Keratinocyte (primary cell): Measurements from ENCODE around the gene RTCA. TPM values are rescaled to one million over a fixed set of nuclear protein-coding genes. Genes with fewer than 3 reads are reported as not detected.
"Not testable (repeated sequence)": the region's sequence is repeated elsewhere in the genome, so short reads cannot be mapped to it uniquely, and the experiment has no call there.

Source experiments
- DNase-seq: peaks from one replicate; pipeline ENCODE4 v3.0.0-alpha.2; 2011; ENCODE audit warnings: low read depth, missing footprints, low spot score
- FAIRE-seq: peaks from 2 replicates; lab custom pipeline; 2011; peaks lifted over from hg19 to GRCh38; lab: Jason Lieb, UNC
- H2AFZ ChIP-seq: 2 replicates; pipeline ENCODE4 v1.6.0; 2012; ENCODE audit warnings: low read length, control low read depth, inconsistent platforms; ENCODE audit not compliant: control insufficient read depth
- H3K27ac ChIP-seq: 2 replicates; pipeline ENCODE4 v1.5.1; 2011; ENCODE audit warnings: low read length; ENCODE audit not compliant: control insufficient read depth, insufficient read depth
- H3K27me3 ChIP-seq: 3 replicates; pipeline ENCODE4 v1.6.0; 2011; ENCODE audit warnings: low read length; ENCODE audit not compliant: control insufficient read depth, insufficient read depth; ENCODE audit errors: extremely low read depth
- H3K36me3 ChIP-seq, 2 experiments: 2 replicates in 1 of 2; 3 replicates in 1 of 2; pipeline ENCODE4 v1.5.1; 2011; ENCODE audit warnings: low read length in 2 of 2, mild to moderate bottlenecking in 1 of 2; ENCODE audit not compliant: control insufficient read depth in 2 of 2, insufficient read depth in 2 of 2; ENCODE audit errors: extremely low read depth in 1 of 2
- H3K4me1 ChIP-seq: 3 replicates; pipeline ENCODE4 v1.5.1; 2011; ENCODE audit warnings: low read length; ENCODE audit not compliant: control insufficient read depth, insufficient read depth; ENCODE audit errors: extremely low read depth
- H3K4me2 ChIP-seq: 3 replicates; pipeline ENCODE4 v1.6.0; 2011; ENCODE audit warnings: low read depth, low read length; ENCODE audit not compliant: control insufficient read depth, insufficient read depth; ENCODE audit errors: extremely low read depth
- H3K4me3 ChIP-seq, 3 experiments: fragments of 200-600 bp in 1 of 3; sonication (generic) in 1 of 3; 2 replicates in 2 of 3; 3 replicates in 1 of 3; pipeline ENCODE4 v1.5.1; 2011 to 2016; ENCODE audit warnings: low read length in 3 of 3, mild to moderate bottlenecking in 3 of 3, control low read depth in 2 of 3, inconsistent platforms in 1 of 3, low read depth in 1 of 3, mixed read lengths in 1 of 3, mixed run types in 1 of 3, moderate library complexity in 1 of 3; ENCODE audit not compliant: control insufficient read depth in 2 of 3, insufficient read depth in 2 of 3; ENCODE audit errors: extremely low read depth in 1 of 3
- H3K79me2 ChIP-seq: 2 replicates; pipeline ENCODE4 v1.6.0; 2012; ENCODE audit warnings: low read length; ENCODE audit not compliant: control insufficient read depth, insufficient read depth
- H3K9ac ChIP-seq: 3 replicates; pipeline ENCODE4 v1.6.0; 2011; ENCODE audit warnings: low read length; ENCODE audit not compliant: control insufficient read depth, insufficient read depth; ENCODE audit errors: extremely low read depth
- H3K9me1 ChIP-seq: 3 replicates; pipeline ENCODE4 v1.6.0; 2011; ENCODE audit warnings: low read length; ENCODE audit not compliant: control insufficient read depth, insufficient read depth; ENCODE audit errors: extremely low read depth
- H3K9me3 ChIP-seq: 2 replicates; pipeline ENCODE4 v1.5.1; 2012; ENCODE audit warnings: low read depth, low read length; ENCODE audit not compliant: control insufficient read depth
- H4K20me1 ChIP-seq: 3 replicates; pipeline ENCODE4 v1.6.0; 2011; ENCODE audit warnings: low read length; ENCODE audit not compliant: control insufficient read depth, insufficient read depth; ENCODE audit errors: extremely low read depth
- EZH2 ChIP-seq: IDR thresholded peaks from one replicate; pipeline ENCODE4 v1.6.1; 2012; ENCODE audit warnings: inconsistent platforms, mild to moderate bottlenecking, low read length, moderate library complexity
- dilution Hi-C: fragments of 300-500 bp; cut with MboI; formaldehyde crosslinking; loops from one replicate; pipeline ENCODE4 v1.7.0; 2020; ENCODE audit warnings: low sequenced_read_pairs; ENCODE audit not compliant: extremely low pct_ligation_motif_present
- polyA plus RNA-seq, 5 experiments: library from polyadenylated mRNA; depleted of rRNA in 3 of 5; stranded (reverse) in 3 of 5; stranded (forward) in 1 of 5; unstranded in 1 of 5; fragments of >200 nt; gene quantifications; 1 replicate in 1 of 5; 2 replicates in 3 of 5; 3 replicates in 1 of 5; pipeline versions ENCODE4 v1.2.1 to v1.2.3, GENCODE V29; 2011 to 2012; ENCODE audit warnings: missing spikeins in 2 of 5, low read depth in 1 of 5, low replicate concordance in 1 of 5
- TF ChIP-seq, protein P1 (sequence below), 3 experiments: IDR thresholded peaks in 1 of 3; conservative IDR thresholded peaks in 1 of 3; optimal IDR thresholded peaks in 1 of 3; 2 replicates in 2 of 3; 3 replicates in 1 of 3; pipeline versions ENCODE3 to v1.5.1; 2011; ENCODE audit warnings: low read length in 3 of 3, mild to moderate bottlenecking in 3 of 3, moderate library complexity in 2 of 3, control low read depth in 1 of 3, inconsistent platforms in 1 of 3; ENCODE audit not compliant: insufficient read depth in 2 of 3; ENCODE audit errors: extremely low read depth in 1 of 3

RTCA gene
- polyA plus RNA-seq, 1 donor (not counting 4 experiments of a cell fraction or from before 2014, with no cell fraction given) = 52.0 TPM

DNA sequence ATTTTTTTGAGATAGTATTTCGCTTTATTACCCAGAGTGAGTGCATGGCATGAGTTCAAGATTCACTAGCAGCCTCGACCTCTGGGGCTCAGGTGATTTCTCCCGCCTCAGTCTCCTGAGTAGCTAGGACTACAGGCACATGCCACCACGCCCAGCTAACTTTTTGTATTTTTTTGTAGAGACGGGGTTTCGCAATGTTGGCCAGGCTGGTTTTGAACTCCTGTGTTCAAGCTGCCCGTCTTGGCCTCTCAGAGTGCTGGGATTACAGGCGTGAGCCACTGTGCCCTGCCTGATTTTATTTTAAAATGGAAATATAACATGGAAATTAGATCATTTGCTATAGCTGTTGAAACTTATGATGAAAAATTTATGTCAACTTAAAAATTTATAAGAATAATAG lies 30.1 kb downstream of the RTCA start:
- no peaks in the 10 kb centered on the region for H3K9me1 ChIP-seq
- no peak overlapping the region for H2AFZ ChIP-seq
- DNase-seq (no peak), FAIRE-seq (no peak)
- no peak overlapping the region for H3K4me3 ChIP-seq
- no peaks in the 10 kb centered on the region for H3K79me2 ChIP-seq
- no peaks in the 10 kb centered on the region for H3K9me3 ChIP-seq
- no peaks in the 10 kb centered on the region for H3K4me1 ChIP-seq
- H3K36me3 ChIP-seq = peaks cover 3 to 5% of the 10 kb centered on the region in 2 experiments
- no peak overlapping the region for H3K27ac ChIP-seq
- TF ChIP-seq, protein P1, sequence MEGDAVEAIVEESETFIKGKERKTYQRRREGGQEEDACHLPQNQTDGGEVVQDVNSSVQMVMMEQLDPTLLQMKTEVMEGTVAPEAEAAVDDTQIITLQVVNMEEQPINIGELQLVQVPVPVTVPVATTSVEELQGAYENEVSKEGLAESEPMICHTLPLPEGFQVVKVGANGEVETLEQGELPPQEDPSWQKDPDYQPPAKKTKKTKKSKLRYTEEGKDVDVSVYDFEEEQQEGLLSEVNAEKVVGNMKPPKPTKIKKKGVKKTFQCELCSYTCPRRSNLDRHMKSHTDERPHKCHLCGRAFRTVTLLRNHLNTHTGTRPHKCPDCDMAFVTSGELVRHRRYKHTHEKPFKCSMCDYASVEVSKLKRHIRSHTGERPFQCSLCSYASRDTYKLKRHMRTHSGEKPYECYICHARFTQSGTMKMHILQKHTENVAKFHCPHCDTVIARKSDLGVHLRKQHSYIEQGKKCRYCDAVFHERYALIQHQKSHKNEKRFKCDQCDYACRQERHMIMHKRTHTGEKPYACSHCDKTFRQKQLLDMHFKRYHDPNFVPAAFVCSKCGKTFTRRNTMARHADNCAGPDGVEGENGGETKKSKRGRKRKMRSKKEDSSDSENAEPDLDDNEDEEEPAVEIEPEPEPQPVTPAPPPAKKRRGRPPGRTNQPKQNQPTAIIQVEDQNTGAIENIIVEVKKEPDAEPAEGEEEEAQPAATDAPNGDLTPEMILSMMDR (optimal IDR thresholded peaks at IDR 0.05 in 1 of 3, IDR thresholded peaks at IDR 0.05 in 1 of 3, conservative IDR thresholded peaks at IDR 0.05 in 1 of 3; ENCODE audit: extremely low read depth in 1 of 3, insufficient read depth in 2 of 3, low read length in 3 of 3) = no peak
- TF ChIP-seq EZH2 = no peak
- dilution Hi-C loops = no loop called here
- H4K20me1 ChIP-seq = no peaks in the 10 kb centered on the region
- no peaks in the 10 kb centered on the region for H3K27me3 ChIP-seq
- no peak overlapping the region for H3K4me2 ChIP-seq
- H3K9ac ChIP-seq = no peak overlapping the region

DNA sequence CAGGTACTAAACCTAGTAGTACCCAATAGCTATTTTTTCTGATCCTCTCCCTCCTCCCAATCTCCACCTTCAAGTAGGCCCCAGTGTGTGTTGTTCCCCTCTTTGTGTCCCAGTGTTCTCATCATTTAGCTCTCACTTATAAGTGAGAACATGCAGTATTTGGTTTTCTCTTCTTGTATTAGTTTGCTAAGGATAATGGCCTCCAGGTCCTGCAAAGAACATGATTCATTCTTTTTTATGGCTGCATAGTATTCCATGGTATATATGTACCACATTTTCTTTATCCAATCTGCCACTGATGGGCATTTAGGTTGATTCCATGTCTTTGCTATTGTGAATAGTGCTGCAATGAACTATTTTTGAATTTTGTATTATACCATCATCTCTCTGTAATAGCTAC lies 31.0 kb downstream of the RTCA start:
- not testable (repeated sequence) for FAIRE-seq, DNase-seq

DNA sequence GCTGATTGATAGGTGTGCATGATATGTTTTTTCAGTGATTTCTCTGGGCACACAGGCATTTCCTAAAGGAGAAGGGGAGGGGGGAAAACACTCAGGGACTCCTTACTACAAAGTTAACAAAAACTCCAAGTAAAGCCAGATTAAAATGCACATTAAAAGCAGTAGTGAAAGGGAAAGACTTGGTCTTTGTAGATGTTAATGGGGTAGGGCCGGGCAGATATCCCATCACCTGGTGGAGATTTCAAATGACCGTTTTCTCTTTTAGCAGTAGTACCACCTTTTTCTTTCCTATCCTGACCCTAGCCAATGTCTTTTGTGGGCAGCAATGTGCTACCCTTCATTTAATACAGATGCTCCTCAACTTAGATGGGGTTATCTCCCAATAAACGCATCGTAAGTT lies 32.5 kb downstream of the RTCA start:
- H3K9me3 ChIP-seq = no peaks in the 10 kb centered on the region
- no peak for DNase-seq
- no peak overlapping the region for H3K9ac ChIP-seq
- no peak for FAIRE-seq
- no peaks in the 10 kb centered on the region for H3K4me1 ChIP-seq
- H3K4me3 ChIP-seq = no peak overlapping the region
- H3K4me2 ChIP-seq = no peak overlapping the region
- H3K79me2 ChIP-seq = no peaks in the 10 kb centered on the region
- H4K20me1 ChIP-seq = no peaks in the 10 kb centered on the region
- no peaks in the 10 kb centered on the region for H3K27me3 ChIP-seq
- no peak overlapping the region for H2AFZ ChIP-seq
- TF ChIP-seq, protein P1 (optimal IDR thresholded peaks at IDR 0.05 in 1 of 3, IDR thresholded peaks at IDR 0.05 in 1 of 3, conservative IDR thresholded peaks at IDR 0.05 in 1 of 3; ENCODE audit: extremely low read depth in 1 of 3, insufficient read depth in 2 of 3, low read length in 3 of 3) = no peak
- no peak for TF ChIP-seq EZH2
- dilution Hi-C loops = no loop called here
- H3K36me3 ChIP-seq = no peaks in the 10 kb centered on the region
- H3K27ac ChIP-seq = no peak overlapping the region
- H3K9me1 ChIP-seq = no peaks in the 10 kb centered on the region

More for the DNA sequence above, 31.0 kb downstream of the RTCA start:
- H3K27ac ChIP-seq, H3K9me3 ChIP-seq, H3K4me3 ChIP-seq, H3K4me2 ChIP-seq, H3K4me1 ChIP-seq, H4K20me1 ChIP-seq, H3K79me2 ChIP-seq, H2AFZ ChIP-seq, H3K9me1 ChIP-seq, H3K9ac ChIP-seq, dilution Hi-C loops, H3K36me3 ChIP-seq, H3K27me3 ChIP-seq: not testable (repeated sequence)
